Measurements from ENCODE around the gene PRR11. TPM values are rescaled to one million over a fixed set of nuclear protein-coding genes. Genes with fewer than 3 reads are reported as not detected.
"Not testable (repeated sequence)": the region's sequence is repeated elsewhere in the genome, so short reads cannot be mapped to it uniquely, and the experiment has no call there.

The PRR11 gene
- total and polyA plus RNA-seq, 4 donors, result 0.63 to 4.2 (median 2.0) TPM

DNA sequence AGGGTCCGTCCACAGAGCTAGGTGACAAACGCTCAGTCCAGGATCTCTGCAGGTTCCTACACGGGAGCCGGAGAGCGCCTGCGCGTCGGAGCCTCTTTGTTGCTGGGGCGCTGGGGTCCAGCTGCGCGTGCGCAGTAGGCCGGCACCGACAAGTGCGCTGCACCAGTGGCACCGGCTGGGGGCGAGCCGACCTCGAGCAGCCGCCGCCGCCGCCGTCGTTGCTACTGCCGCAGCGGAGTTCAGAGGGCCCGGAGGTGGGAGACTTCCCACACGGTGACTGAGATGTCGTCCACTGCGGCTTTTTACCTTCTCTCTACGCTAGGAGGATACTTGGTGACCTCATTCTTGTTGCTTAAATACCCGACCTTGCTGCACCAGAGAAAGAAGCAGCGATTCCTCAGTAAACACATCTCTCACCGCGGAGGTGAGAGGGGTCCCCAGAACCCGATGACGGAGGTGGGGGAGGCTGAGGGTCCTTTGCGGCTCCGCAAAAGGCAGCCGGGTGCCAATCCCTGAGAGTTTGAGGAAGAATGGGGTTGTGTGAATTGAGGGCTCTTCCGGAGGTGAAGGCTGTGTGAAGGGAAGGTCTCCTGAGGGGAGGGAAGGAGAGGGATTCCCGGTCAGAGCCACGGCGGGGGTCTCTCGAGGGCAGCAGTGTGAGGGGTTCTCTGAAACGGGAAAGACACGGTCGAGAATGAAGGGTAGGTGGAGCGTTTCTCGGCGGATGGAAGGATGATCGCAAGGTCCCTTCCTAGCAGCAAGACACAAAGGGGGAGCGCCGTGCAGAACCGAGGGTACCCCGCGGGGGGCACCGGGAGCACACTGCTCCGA, 65.0 kb downstream of the PRR11 start, which contains the start of gene GDPD1:
Gene GDPD1, plus strand, starts transcription at position 184 of the 831 bp plus-strand sequence. Its CDS starts 99 bp downstream, at position 283.
- H3K27ac ChIP-seq (ENCODE audit: low read depth in 1 of 2, low read length in 1 of 2), result peak within 1 kb of the TSS; percentile 43 to 74

GRCh38 chr17:59221159-59221847, 65.8 kb downstream of the PRR11 start:
- H3K4me3 ChIP-seq, result peak overlapping the region; percentile 67
- no peak for ATAC-seq (ENCODE audit: insufficient read depth, low FRiP score)
- peaks cover 0 to 13% (median 0%) of the 10 kb centered on the region in 5 donors for H3K4me1 ChIP-seq (ENCODE audit: control insufficient read depth in 5 of 5, insufficient read depth in 5 of 5, low read length in 5 of 5)
- peak overlapping the region; percentile 42 to 78 for H3K9ac ChIP-seq (ENCODE audit: insufficient read depth in 1 of 2, low read length in 2 of 2)
- H3K36me3 ChIP-seq (ENCODE audit: control insufficient read depth in 4 of 4, insufficient read depth in 4 of 4, low read length in 4 of 4), result no peaks in the 10 kb centered on the region
- H3K9me3 ChIP-seq (ENCODE audit: control insufficient read depth in 4 of 4, insufficient read depth in 3 of 4, low read length in 3 of 4), result no peaks in the 10 kb centered on the region
- WGBS, 2 donors, result 9 to 10% methylated on average over 17 of the region's 17 CpGs
- DNase-seq, result peak in 2 of 3 donors; percentile 12 to 25
- H3K27me3 ChIP-seq (ENCODE audit: control insufficient read depth in 3 of 3, insufficient read depth in 3 of 3, low read length in 2 of 3), result no peaks in the 10 kb centered on the region
- TF ChIP-seq, protein P1, sequence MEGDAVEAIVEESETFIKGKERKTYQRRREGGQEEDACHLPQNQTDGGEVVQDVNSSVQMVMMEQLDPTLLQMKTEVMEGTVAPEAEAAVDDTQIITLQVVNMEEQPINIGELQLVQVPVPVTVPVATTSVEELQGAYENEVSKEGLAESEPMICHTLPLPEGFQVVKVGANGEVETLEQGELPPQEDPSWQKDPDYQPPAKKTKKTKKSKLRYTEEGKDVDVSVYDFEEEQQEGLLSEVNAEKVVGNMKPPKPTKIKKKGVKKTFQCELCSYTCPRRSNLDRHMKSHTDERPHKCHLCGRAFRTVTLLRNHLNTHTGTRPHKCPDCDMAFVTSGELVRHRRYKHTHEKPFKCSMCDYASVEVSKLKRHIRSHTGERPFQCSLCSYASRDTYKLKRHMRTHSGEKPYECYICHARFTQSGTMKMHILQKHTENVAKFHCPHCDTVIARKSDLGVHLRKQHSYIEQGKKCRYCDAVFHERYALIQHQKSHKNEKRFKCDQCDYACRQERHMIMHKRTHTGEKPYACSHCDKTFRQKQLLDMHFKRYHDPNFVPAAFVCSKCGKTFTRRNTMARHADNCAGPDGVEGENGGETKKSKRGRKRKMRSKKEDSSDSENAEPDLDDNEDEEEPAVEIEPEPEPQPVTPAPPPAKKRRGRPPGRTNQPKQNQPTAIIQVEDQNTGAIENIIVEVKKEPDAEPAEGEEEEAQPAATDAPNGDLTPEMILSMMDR (IDR thresholded peaks at IDR 0.05; ENCODE audit: control extremely low read depth, extremely low read depth), result no peak
- peak overlapping the region in 1 of 2 donors; percentile 74 for H3K27ac ChIP-seq (ENCODE audit: low read depth in 1 of 2, low read length in 1 of 2)

More for the DNA sequence above, 65.0 kb downstream of the PRR11 start, which contains the start of gene GDPD1:
- peaks cover 0 to 13% (median 0%) of the 10 kb centered on the region in 5 donors for H3K4me1 ChIP-seq (ENCODE audit: control insufficient read depth in 5 of 5, insufficient read depth in 5 of 5, low read length in 5 of 5)
- H3K9me3 ChIP-seq (ENCODE audit: control insufficient read depth in 4 of 4, insufficient read depth in 3 of 4, low read length in 3 of 4), result no peaks in the 10 kb centered on the region
- TF ChIP-seq, protein P1 (IDR thresholded peaks at IDR 0.05; ENCODE audit: control extremely low read depth, extremely low read depth), result peak; percentile 75
- DNase-seq, result peak; percentile 92 to 95 (median 94)
- 0% methylated on average over 60 of the region's 60 CpGs for WGBS, 2 donors
- H3K4me3 ChIP-seq, result peak within 1 kb of the TSS; percentile 67
- H3K9ac ChIP-seq (ENCODE audit: insufficient read depth in 1 of 2, low read length in 2 of 2), result peak within 1 kb of the TSS; percentile 42 to 78
- peak; percentile 98 for ATAC-seq (ENCODE audit: insufficient read depth, low FRiP score)
- no peaks in the 10 kb centered on the region for H3K36me3 ChIP-seq (ENCODE audit: control insufficient read depth in 4 of 4, insufficient read depth in 4 of 4, low read length in 4 of 4)
- no peaks in the 10 kb centered on the region for H3K27me3 ChIP-seq (ENCODE audit: control insufficient read depth in 3 of 3, insufficient read depth in 3 of 3, low read length in 2 of 3)

- WGBS, 2 donors, result 96 to 98% methylated on average over 7 of the region's 7 CpGs
- TF ChIP-seq, protein P1 (IDR thresholded peaks at IDR 0.05; ENCODE audit: control extremely low read depth, extremely low read depth), result no peak
Measured at GRCh38 chr17:59223813-59224212, 68.3 kb downstream of the PRR11 start.

DNA sequence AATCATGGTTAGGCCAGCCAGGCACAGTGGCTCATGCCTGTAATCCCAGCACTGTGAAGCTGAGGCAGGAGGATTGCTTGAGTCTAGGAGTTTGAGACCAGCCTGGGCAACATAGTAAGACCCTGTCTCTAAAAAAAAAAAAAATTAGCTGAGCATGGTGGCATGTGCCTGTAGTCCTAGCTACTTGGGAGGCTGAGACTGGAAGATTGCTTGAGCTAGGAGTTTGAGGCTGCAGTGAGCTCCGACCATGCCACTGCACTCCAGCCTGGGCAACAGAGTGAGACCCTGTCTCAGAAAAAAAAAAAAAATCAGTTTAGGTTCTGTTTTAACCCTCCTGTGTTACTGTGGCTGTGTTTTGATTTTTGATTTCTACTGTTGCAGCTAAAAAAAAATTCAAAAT, 73.0 kb downstream of the PRR11 start:
- H3K4me1 ChIP-seq (ENCODE audit: control insufficient read depth in 5 of 5, insufficient read depth in 5 of 5, low read length in 5 of 5); H3K9ac ChIP-seq (ENCODE audit: insufficient read depth in 1 of 2, low read length in 2 of 2); H3K9me3 ChIP-seq (ENCODE audit: control insufficient read depth in 4 of 4, insufficient read depth in 3 of 4, low read length in 3 of 4); H3K27me3 ChIP-seq (ENCODE audit: control insufficient read depth in 3 of 3, insufficient read depth in 3 of 3, low read length in 2 of 3); H3K4me3 ChIP-seq; ATAC-seq (ENCODE audit: insufficient read depth, low FRiP score); DNase-seq; H3K27ac ChIP-seq (ENCODE audit: low read depth in 1 of 2, low read length in 1 of 2); H3K36me3 ChIP-seq (ENCODE audit: control insufficient read depth in 4 of 4, insufficient read depth in 4 of 4, low read length in 4 of 4): not testable (repeated sequence)
- WGBS, 2 donors, result 96 to 97% methylated on average over 1 of the region's 1 CpG

More at GRCh38 chr17:59223813-59224212, 68.3 kb downstream of the PRR11 start:
- Histone ChIP-seq H3K27ac (ENCODE audit: low read depth in 1 of 2, low read length in 1 of 2) (no peak overlapping the region), H3K4me1 (ENCODE audit: control insufficient read depth in 5 of 5, insufficient read depth in 5 of 5, low read length in 5 of 5) (peaks cover 0 to 13% (median 0%) of the 10 kb centered on the region in 5 donors), H3K9me3 (ENCODE audit: control insufficient read depth in 4 of 4, insufficient read depth in 3 of 4, low read length in 3 of 4) (no peaks in the 10 kb centered on the region), H3K4me3 (no peak overlapping the region), H3K36me3 (ENCODE audit: control insufficient read depth in 4 of 4, insufficient read depth in 4 of 4, low read length in 4 of 4) (no peaks in the 10 kb centered on the region), H3K27me3 (ENCODE audit: control insufficient read depth in 3 of 3, insufficient read depth in 3 of 3, low read length in 2 of 3) (no peaks in the 10 kb centered on the region), H3K9ac (ENCODE audit: insufficient read depth in 1 of 2, low read length in 2 of 2) (no peak overlapping the region)
- no peak for ATAC-seq (ENCODE audit: insufficient read depth, low FRiP score)
- DNase-seq, result no peak

Data from lung (tissue), 12 donors.